ENCODE measurements around the gene NCKAP5.

The NCKAP5 gene

DNA sequence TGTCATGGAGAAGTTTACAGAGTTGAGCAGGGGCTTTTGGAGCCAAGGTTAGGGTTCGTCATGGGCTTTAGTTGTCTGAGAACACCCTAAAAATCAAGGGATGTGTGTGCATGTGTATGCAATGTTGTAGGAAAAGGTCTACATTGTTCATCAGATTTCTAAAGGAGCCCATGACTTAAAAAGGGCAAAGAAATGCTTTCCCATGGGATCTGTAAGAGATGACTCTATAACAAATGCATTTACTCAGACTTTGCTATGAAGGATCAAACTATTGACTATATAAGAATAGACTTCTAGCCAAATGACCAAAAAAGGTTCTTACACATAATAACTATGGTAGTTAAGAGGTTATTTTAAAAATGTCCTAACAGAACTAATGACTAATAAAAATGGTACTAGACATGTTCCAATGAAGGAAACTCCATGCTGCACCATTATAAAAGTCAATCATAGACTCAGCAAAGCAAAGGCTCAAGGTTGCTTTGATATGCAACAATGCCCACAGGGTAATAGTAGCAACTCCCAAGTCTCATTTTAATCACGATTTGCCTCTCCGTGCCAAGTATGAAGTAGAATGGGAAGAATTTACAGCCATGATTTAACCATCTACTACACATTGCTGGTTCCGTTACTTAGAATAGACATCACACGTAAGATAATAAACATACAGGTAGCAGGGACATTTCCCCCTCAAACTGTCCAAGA, 158.5 kb downstream of the NCKAP5 start:
- Histone ChIP-seq H3K4me3 (replicated peaks; ENCODE audit: insufficient read depth, low read length) (no peak overlapping the region), H3K27ac (replicated peaks) (no peak overlapping the region), H3K27me3 (ENCODE audit: insufficient read depth, poor library complexity, severe bottlenecking) (no peaks in the 10 kb centered on the region)
- TF ChIP-seq SPI1 (IDR thresholded peaks at IDR 0.05; ENCODE audit: borderline replicate concordance, low read depth) (no peak), GABPA (IDR thresholded peaks at IDR 0.05; ENCODE audit: low read depth) (no peak), POLR2AphosphoS5 (IDR thresholded peaks at IDR 0.05; ENCODE audit: low read depth) (no peak)
- TF ChIP-seq, protein P1, sequence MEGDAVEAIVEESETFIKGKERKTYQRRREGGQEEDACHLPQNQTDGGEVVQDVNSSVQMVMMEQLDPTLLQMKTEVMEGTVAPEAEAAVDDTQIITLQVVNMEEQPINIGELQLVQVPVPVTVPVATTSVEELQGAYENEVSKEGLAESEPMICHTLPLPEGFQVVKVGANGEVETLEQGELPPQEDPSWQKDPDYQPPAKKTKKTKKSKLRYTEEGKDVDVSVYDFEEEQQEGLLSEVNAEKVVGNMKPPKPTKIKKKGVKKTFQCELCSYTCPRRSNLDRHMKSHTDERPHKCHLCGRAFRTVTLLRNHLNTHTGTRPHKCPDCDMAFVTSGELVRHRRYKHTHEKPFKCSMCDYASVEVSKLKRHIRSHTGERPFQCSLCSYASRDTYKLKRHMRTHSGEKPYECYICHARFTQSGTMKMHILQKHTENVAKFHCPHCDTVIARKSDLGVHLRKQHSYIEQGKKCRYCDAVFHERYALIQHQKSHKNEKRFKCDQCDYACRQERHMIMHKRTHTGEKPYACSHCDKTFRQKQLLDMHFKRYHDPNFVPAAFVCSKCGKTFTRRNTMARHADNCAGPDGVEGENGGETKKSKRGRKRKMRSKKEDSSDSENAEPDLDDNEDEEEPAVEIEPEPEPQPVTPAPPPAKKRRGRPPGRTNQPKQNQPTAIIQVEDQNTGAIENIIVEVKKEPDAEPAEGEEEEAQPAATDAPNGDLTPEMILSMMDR (IDR thresholded peaks at IDR 0.05; ENCODE audit: insufficient read depth, low read length), result no peak
- TF ChIP-seq, protein P2, sequence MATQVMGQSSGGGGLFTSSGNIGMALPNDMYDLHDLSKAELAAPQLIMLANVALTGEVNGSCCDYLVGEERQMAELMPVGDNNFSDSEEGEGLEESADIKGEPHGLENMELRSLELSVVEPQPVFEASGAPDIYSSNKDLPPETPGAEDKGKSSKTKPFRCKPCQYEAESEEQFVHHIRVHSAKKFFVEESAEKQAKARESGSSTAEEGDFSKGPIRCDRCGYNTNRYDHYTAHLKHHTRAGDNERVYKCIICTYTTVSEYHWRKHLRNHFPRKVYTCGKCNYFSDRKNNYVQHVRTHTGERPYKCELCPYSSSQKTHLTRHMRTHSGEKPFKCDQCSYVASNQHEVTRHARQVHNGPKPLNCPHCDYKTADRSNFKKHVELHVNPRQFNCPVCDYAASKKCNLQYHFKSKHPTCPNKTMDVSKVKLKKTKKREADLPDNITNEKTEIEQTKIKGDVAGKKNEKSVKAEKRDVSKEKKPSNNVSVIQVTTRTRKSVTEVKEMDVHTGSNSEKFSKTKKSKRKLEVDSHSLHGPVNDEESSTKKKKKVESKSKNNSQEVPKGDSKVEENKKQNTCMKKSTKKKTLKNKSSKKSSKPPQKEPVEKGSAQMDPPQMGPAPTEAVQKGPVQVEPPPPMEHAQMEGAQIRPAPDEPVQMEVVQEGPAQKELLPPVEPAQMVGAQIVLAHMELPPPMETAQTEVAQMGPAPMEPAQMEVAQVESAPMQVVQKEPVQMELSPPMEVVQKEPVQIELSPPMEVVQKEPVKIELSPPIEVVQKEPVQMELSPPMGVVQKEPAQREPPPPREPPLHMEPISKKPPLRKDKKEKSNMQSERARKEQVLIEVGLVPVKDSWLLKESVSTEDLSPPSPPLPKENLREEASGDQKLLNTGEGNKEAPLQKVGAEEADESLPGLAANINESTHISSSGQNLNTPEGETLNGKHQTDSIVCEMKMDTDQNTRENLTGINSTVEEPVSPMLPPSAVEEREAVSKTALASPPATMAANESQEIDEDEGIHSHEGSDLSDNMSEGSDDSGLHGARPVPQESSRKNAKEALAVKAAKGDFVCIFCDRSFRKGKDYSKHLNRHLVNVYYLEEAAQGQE (IDR thresholded peaks at IDR 0.05; ENCODE audit: insufficient replicate concordance, low read depth), result no peak
- no peak for DNase-seq (ENCODE audit: low read depth in 1 of 2, low spot score in 1 of 2)

DNA sequence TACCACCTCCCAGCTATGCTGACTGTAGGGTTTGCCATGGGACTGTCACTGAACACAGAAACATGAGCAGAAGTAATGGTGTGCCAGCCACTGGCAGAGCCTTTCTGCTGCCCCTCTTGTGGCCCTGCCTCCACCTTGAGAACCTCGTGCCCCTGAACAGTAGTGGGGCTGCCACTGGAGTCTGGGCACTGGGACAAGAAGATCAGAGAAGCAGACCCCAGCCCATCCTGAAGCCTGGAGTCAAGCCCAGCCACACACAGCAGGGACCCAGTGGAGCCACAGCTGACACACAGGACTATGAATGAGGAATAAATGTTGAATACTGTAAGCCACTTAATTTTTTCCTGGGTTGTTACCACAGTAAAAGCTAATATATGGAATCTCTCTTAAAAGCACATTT, 159.6 kb downstream of the NCKAP5 start:
- no peaks in the 10 kb centered on the region for H3K27me3 ChIP-seq (ENCODE audit: insufficient read depth, poor library complexity, severe bottlenecking)
- no peak overlapping the region for H3K4me3 ChIP-seq (replicated peaks; ENCODE audit: insufficient read depth, low read length)
- TF ChIP-seq POLR2AphosphoS5 (IDR thresholded peaks at IDR 0.05; ENCODE audit: low read depth), result no peak
- no peak for TF ChIP-seq GABPA (IDR thresholded peaks at IDR 0.05; ENCODE audit: low read depth)
- TF ChIP-seq, protein P2 (IDR thresholded peaks at IDR 0.05; ENCODE audit: insufficient replicate concordance, low read depth), result no peak
- TF ChIP-seq, protein P1 (IDR thresholded peaks at IDR 0.05; ENCODE audit: insufficient read depth, low read length), result no peak
- no peak for TF ChIP-seq SPI1 (IDR thresholded peaks at IDR 0.05; ENCODE audit: borderline replicate concordance, low read depth)
- no peak for DNase-seq (ENCODE audit: low read depth in 1 of 2, low spot score in 1 of 2)
- no peak overlapping the region for H3K27ac ChIP-seq (replicated peaks)

DNA sequence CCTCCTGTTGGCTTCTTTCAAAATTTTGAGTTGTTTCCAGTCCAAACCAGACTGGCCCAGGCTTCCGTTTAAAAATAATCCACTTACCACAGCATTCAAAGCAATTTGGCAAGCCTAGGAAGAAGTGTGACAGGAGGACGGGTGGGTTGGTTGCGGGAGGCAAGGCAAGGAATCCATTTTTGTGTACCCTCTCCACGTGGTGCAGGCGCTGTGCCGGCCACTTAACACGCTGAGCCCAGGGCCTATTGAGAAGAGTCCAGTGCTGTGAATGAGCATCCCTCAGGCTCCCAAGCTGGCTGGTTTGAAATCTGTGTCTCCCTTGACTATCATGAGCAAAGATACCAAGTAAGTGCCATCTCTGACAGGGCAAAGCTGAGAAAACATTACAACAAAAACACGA, 160.9 kb downstream of the NCKAP5 start:
- TF ChIP-seq, protein P2 (IDR thresholded peaks at IDR 0.05; ENCODE audit: insufficient replicate concordance, low read depth), result no peak
- no peak for TF ChIP-seq SPI1 (IDR thresholded peaks at IDR 0.05; ENCODE audit: borderline replicate concordance, low read depth)
- no peak for TF ChIP-seq POLR2AphosphoS5 (IDR thresholded peaks at IDR 0.05; ENCODE audit: low read depth)
- TF ChIP-seq, protein P1 (IDR thresholded peaks at IDR 0.05; ENCODE audit: insufficient read depth, low read length), result no peak
- no peak for TF ChIP-seq GABPA (IDR thresholded peaks at IDR 0.05; ENCODE audit: low read depth)
- no peak overlapping the region for H3K27ac ChIP-seq (replicated peaks)
- DNase-seq (ENCODE audit: low read depth in 1 of 2, low spot score in 1 of 2), result no peak
- no peaks in the 10 kb centered on the region for H3K27me3 ChIP-seq (ENCODE audit: insufficient read depth, poor library complexity, severe bottlenecking)
- no peak overlapping the region for H3K4me3 ChIP-seq (replicated peaks; ENCODE audit: insufficient read depth, low read length)

Data from HL-60 (cell line).